HK-2 (cell line): ENCODE measurements around the gene ERBIN.
"Not testable (repeated sequence)": the region's sequence is repeated elsewhere in the genome, so short reads cannot be mapped to it uniquely, and the experiment has no call there.

Experiments used
- DNase-seq: peaks from one replicate; pipeline ENCODE4 v3.0.0-alpha.2; 2018; ENCODE audit not compliant: unreplicated experiment

ERBIN gene

GRCh38 chr5:65957703-65958102, 31.3 kb downstream of the ERBIN start:
- DNase-seq = not testable (repeated sequence)

GRCh38 chr5:65961633-65962032, 35.3 kb downstream of the ERBIN start:
- no peak for DNase-seq

GRCh38 chr5:65967288-65968066, 41.1 kb downstream of the ERBIN start:
- no peak for DNase-seq

GRCh38 chr5:65969539-65970393, 43.4 kb downstream of the ERBIN start:
- DNase-seq = no peak

GRCh38 chr5:65970481-65971367, 44.3 kb downstream of the ERBIN start:
- no peak for DNase-seq

GRCh38 chr5:65971643-65972042, 45.3 kb downstream of the ERBIN start:
- no peak for DNase-seq

- not testable (repeated sequence) for DNase-seq
Observed at GRCh38 chr5:65972896-65973295, 46.5 kb downstream of the ERBIN start.

- DNase-seq = no peak
Observed at GRCh38 chr5:65978251-65978650, 51.9 kb downstream of the ERBIN start.

- no peak for DNase-seq
Observed at GRCh38 chr5:65981548-65981947, 55.2 kb downstream of the ERBIN start.

- no peak for DNase-seq
Observed at GRCh38 chr5:65981969-65982619, 55.7 kb downstream of the ERBIN start.

GRCh38 chr5:65982635-65983034, 56.3 kb downstream of the ERBIN start:
- no peak for DNase-seq

GRCh38 chr5:65984098-65984885, 57.9 kb downstream of the ERBIN start:
- no peak for DNase-seq

GRCh38 chr5:65986050-65986451, 59.7 kb downstream of the ERBIN start:
- no peak for DNase-seq

- DNase-seq = no peak
Observed at GRCh38 chr5:65986796-65987195, 60.4 kb downstream of the ERBIN start.

GRCh38 chr5:65987982-65988381, 61.6 kb downstream of the ERBIN start:
- DNase-seq = no peak

GRCh38 chr5:65989158-65989557, 62.8 kb downstream of the ERBIN start:
- DNase-seq = no peak

- no peak for DNase-seq
Observed at GRCh38 chr5:65992630-65993029, 66.3 kb downstream of the ERBIN start.

GRCh38 chr5:65994117-65994786, 67.9 kb downstream of the ERBIN start:
- no peak for DNase-seq

GRCh38 chr5:65999061-65999723, 72.8 kb downstream of the ERBIN start:
- no peak for DNase-seq

GRCh38 chr5:66001952-66002351, 75.6 kb downstream of the ERBIN start:
- no peak for DNase-seq
